ENCODE measurements around the gene NPC1. TPM values are rescaled to one million over a fixed set of nuclear protein-coding genes. Genes with fewer than 3 reads are reported as not detected.

Gene NPC1
- total RNA-seq, 1 experiment from 2014 or later: 39.6 TPM

GRCh38 chr18:23523429-23524212 lies 62.7 kb downstream of the NPC1 start:
- Histone ChIP-seq H3K4me1 (replicated peaks; ENCODE audit: insufficient read depth) (0 out of 2 replicates have a peak, but pooled peaks cover under 1% of the 10 kb centered on the region), H3K4me2 (no peak overlapping the region), H3K36me3 (ENCODE audit: low read depth) (0 out of 2 replicates have a peak, but pooled peaks cover 4% of the 10 kb centered on the region), H4K20me1 (ENCODE audit: insufficient read depth) (no peaks in the 10 kb centered on the region), H3F3A (ENCODE audit: insufficient read depth, low read depth) (peaks cover 3% of the 10 kb centered on the region; the same call in 1 of the 2 replicates), H3K79me2 (ENCODE audit: low read depth) (no peaks in the 10 kb centered on the region), H3K4me3 (no peak overlapping the region), H3K27me3 (ENCODE audit: insufficient read depth, low read depth) (no peaks in the 10 kb centered on the region), H3K27ac (no peak overlapping the region), H3K9me3 (ENCODE audit: insufficient read depth, low read depth) (no peaks in the 10 kb centered on the region), H3K9me2 (ENCODE audit: insufficient read depth) (no peaks in the 10 kb centered on the region), H2AFZ (no peak overlapping the region)
- DNase-seq: no peak
- ChIA-PET CTCF (interaction anchor here (0.6 to 0.7 kb wide), 2 partner anchors 67 to 288 kb away, joined by 3 to 6 read pairs; no protein-coding TSS in a partner anchor), POLR2A (ENCODE audit: unreplicated experiment) (interaction anchor here (0.5 kb wide), 1 partner anchor 877 kb away, joined by 3 read pairs; no protein-coding TSS in a partner anchor)
- intact Hi-C loops (cut with micrococcal nuclease; ENCODE audit: unreplicated experiment): no loop called here
- BruUV-seq (replicated peaks): no TSS peak
- no peak for TF ChIP-seq EZH2 (IDR thresholded peaks at IDR 0.05; ENCODE audit: low read depth)
- no peak for TF ChIP-seq CTCF (conservative IDR thresholded peaks at IDR 0.05)

GRCh38 chr18:23521907-23522306 lies 64.4 kb downstream of the NPC1 start:
- Histone ChIP-seq H3K36me3 (ENCODE audit: low read depth) (0 out of 2 replicates have a peak, but pooled peaks cover 4% of the 10 kb centered on the region), H3K4me3 (no peak overlapping the region), H3K4me1 (replicated peaks; ENCODE audit: insufficient read depth) (no peaks in the 10 kb centered on the region), H3K9me2 (ENCODE audit: insufficient read depth) (no peaks in the 10 kb centered on the region), H3K27ac (no peak overlapping the region), H3K4me2 (no peak overlapping the region), H2AFZ (no peak overlapping the region), H3K79me2 (ENCODE audit: low read depth) (no peaks in the 10 kb centered on the region), H4K20me1 (ENCODE audit: insufficient read depth) (no peaks in the 10 kb centered on the region), H3F3A (ENCODE audit: insufficient read depth, low read depth) (no peaks in the 10 kb centered on the region), H3K27me3 (ENCODE audit: insufficient read depth, low read depth) (no peaks in the 10 kb centered on the region), H3K9me3 (ENCODE audit: insufficient read depth, low read depth) (no peaks in the 10 kb centered on the region)
- TF ChIP-seq EZH2 (IDR thresholded peaks at IDR 0.05; ENCODE audit: low read depth) (no peak), CTCF (conservative IDR thresholded peaks at IDR 0.05) (no peak)
- DNase-seq: no peak
- CTCF ChIA-PET: no interaction called here
- BruUV-seq (replicated peaks): no TSS peak
- intact Hi-C loops (cut with micrococcal nuclease; ENCODE audit: unreplicated experiment): no loop called here
- POLR2A ChIA-PET (ENCODE audit: unreplicated experiment): no interaction called here

- no peak for DNase-seq
- Histone ChIP-seq H3K9me3 (ENCODE audit: insufficient read depth, low read depth) (no peaks in the 10 kb centered on the region), H3K79me2 (ENCODE audit: low read depth) (no peaks in the 10 kb centered on the region), H3F3A (ENCODE audit: insufficient read depth, low read depth) (no peaks in the 10 kb centered on the region), H2AFZ (no peak overlapping the region), H3K4me2 (no peak overlapping the region), H3K4me3 (no peak overlapping the region), H3K27me3 (ENCODE audit: insufficient read depth, low read depth) (no peaks in the 10 kb centered on the region), H3K27ac (no peak overlapping the region), H3K9me2 (ENCODE audit: insufficient read depth) (no peaks in the 10 kb centered on the region), H4K20me1 (ENCODE audit: insufficient read depth) (no peaks in the 10 kb centered on the region), H3K36me3 (ENCODE audit: low read depth) (0 out of 2 replicates have a peak, but pooled peaks cover 4% of the 10 kb centered on the region), H3K4me1 (replicated peaks; ENCODE audit: insufficient read depth) (no peaks in the 10 kb centered on the region)
- TF ChIP-seq CTCF (conservative IDR thresholded peaks at IDR 0.05): no peak
- no peak for TF ChIP-seq EZH2 (IDR thresholded peaks at IDR 0.05; ENCODE audit: low read depth)
- BruUV-seq (replicated peaks): no TSS peak
- ChIA-PET POLR2A (ENCODE audit: unreplicated experiment) (no interaction called here), CTCF (interaction anchor here (0.6 kb wide), 1 partner anchor 10 kb away, joined by 3 read pairs; no protein-coding TSS in a partner anchor)
- intact Hi-C loops (cut with micrococcal nuclease; ENCODE audit: unreplicated experiment): no loop called here
Measured at GRCh38 chr18:23521271-23521670, 65.0 kb downstream of the NPC1 start.

Measured in PC-9 (cell line).